Measurements from ENCODE around the gene TRMT11. TPM values are rescaled to one million over a fixed set of nuclear protein-coding genes. Genes with fewer than 3 reads are reported as not detected.
A peak's percentile ranks its signal among the peaks of the same experiment; 100 is the strongest.
"Not testable (repeated sequence)": the region's sequence is repeated elsewhere in the genome, so short reads cannot be mapped to it uniquely, and the experiment has no call there.

The TRMT11 gene
- total and polyA plus RNA-seq, 2 donors from 2014 or later = 10.6 to 25.1 TPM

DNA sequence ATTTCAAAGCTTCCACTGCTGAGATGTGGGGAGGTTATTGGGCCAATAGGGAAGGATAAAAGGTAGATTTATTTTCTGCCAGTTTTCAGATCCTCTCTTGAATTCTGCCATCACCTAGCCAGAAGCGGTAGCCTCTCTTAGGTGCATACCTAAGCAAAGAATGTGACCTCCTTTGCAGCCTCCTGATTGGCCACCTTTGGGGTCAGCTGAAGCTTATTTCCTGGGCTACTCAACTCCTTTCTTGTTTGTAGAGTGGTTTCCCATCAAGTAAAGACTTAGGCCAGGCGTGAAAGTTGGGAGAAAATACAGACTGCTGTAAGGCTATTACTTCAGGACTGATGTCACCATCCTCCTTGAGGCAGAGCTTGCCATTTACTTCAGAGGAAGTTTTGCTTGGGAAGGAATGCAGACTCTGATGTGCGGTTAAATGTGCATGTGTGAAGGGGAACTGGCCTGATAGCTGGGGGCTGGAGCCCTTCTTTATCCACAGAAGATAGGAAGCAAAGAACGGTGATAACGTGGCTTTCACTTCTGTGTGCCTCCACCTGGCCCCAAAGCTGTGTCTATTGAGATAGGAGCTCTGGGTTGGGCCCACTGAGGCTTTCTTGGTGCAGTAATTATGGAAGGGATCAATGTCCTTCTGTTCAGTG is 70.1 kb downstream of the TRMT11 start:
- DNase-seq (no peak), FAIRE-seq (no peak)
- intact Hi-C loops (cut with DNase I) = no loop called here

DNA sequence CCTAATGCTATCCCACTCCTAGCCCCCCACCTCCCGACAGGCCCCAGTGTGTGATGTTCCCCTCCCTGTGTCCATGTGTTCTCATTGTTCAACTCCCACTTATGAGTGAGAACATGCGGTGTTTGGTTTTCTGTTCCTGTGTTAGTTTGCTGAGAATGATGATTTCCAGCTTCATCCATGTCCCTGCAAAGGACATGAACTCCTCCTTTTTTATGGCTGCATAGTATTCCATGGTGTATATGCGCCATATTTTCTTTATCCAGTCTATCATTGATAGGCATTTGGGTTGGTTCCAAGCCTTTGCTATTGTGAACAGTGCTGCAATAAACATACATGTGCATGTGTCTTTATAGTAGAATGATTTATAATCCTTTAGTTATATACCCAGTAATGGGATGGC is 71.7 kb downstream of the TRMT11 start:
- H3K27ac ChIP-seq (ENCODE audit: low read depth in 2 of 2, low read length in 2 of 2); intact Hi-C loops (cut with DNase I); H3K9ac ChIP-seq (ENCODE audit: low read length in 3 of 3); H3K36me3 ChIP-seq (ENCODE audit: control insufficient read depth in 2 of 3, insufficient read depth in 3 of 3, low read length in 3 of 3); FAIRE-seq; H3K9me3 ChIP-seq (ENCODE audit: control insufficient read depth in 2 of 3, insufficient read depth in 1 of 3, low read length in 3 of 3); H3K27me3 ChIP-seq (ENCODE audit: control insufficient read depth, insufficient read depth, low read length); H3K4me3 ChIP-seq (ENCODE audit: low read length in 3 of 3); DNase-seq; H3K4me1 ChIP-seq (ENCODE audit: control insufficient read depth in 2 of 3, insufficient read depth in 2 of 3, low read depth in 1 of 3, low read length in 3 of 3): not testable (repeated sequence)

More for the DNA sequence above, 70.1 kb downstream of the TRMT11 start:
- Histone ChIP-seq H3K4me3 (ENCODE audit: low read length in 3 of 3) (no peak overlapping the region), H3K36me3 (ENCODE audit: control insufficient read depth in 2 of 3, insufficient read depth in 3 of 3, low read length in 3 of 3) (peaks cover 0 to 5% (median 3%) of the 10 kb centered on the region in 3 donors), H3K9ac (ENCODE audit: low read length in 3 of 3) (no peak overlapping the region), H3K27ac (ENCODE audit: low read depth in 2 of 2, low read length in 2 of 2) (no peak overlapping the region), H3K27me3 (ENCODE audit: control insufficient read depth, insufficient read depth, low read length) (no peaks in the 10 kb centered on the region), H3K9me3 (ENCODE audit: control insufficient read depth in 2 of 3, insufficient read depth in 1 of 3, low read length in 3 of 3) (no peaks in the 10 kb centered on the region), H3K4me1 (ENCODE audit: control insufficient read depth in 2 of 3, insufficient read depth in 2 of 3, low read depth in 1 of 3, low read length in 3 of 3) (no peaks in the 10 kb centered on the region)
- TF ChIP-seq, protein P1, sequence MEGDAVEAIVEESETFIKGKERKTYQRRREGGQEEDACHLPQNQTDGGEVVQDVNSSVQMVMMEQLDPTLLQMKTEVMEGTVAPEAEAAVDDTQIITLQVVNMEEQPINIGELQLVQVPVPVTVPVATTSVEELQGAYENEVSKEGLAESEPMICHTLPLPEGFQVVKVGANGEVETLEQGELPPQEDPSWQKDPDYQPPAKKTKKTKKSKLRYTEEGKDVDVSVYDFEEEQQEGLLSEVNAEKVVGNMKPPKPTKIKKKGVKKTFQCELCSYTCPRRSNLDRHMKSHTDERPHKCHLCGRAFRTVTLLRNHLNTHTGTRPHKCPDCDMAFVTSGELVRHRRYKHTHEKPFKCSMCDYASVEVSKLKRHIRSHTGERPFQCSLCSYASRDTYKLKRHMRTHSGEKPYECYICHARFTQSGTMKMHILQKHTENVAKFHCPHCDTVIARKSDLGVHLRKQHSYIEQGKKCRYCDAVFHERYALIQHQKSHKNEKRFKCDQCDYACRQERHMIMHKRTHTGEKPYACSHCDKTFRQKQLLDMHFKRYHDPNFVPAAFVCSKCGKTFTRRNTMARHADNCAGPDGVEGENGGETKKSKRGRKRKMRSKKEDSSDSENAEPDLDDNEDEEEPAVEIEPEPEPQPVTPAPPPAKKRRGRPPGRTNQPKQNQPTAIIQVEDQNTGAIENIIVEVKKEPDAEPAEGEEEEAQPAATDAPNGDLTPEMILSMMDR (IDR thresholded peaks at IDR 0.05; ENCODE audit: borderline replicate concordance, extremely low read depth, insufficient read depth) = no peak

DNA sequence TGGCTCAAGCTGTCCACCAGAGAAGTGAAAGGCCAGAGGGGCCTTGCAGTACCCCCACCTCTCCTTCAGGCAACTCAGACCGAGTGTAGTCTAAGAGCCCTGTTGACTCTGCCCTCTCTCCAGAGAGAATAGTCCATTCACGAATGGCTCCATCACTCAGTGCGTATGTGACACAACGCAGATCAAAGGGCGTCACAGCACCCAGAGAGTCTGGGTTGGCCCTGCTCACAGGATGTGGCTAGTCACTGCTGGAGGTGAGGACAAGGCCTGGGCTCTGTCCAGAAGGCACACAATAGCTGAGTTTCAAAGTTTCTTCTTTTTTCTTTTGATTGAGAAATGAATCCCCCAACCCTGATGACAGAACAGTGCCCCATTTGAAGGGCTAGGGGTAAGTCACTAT is 74.1 kb downstream of the TRMT11 start:
- intact Hi-C loops (cut with DNase I) = no loop called here
- DNase-seq = no peak
- no peak for FAIRE-seq
- Histone ChIP-seq H3K9ac (ENCODE audit: low read length in 3 of 3) (no peak overlapping the region), H3K4me3 (ENCODE audit: low read length in 3 of 3) (no peak overlapping the region), H3K36me3 (ENCODE audit: control insufficient read depth in 2 of 3, insufficient read depth in 3 of 3, low read length in 3 of 3) (peaks cover 0 to 3% (median 0%) of the 10 kb centered on the region in 3 donors), H3K4me1 (ENCODE audit: control insufficient read depth in 2 of 3, insufficient read depth in 2 of 3, low read depth in 1 of 3, low read length in 3 of 3) (no peaks in the 10 kb centered on the region), H3K27ac (ENCODE audit: low read depth in 2 of 2, low read length in 2 of 2) (no peak overlapping the region), H3K9me3 (ENCODE audit: control insufficient read depth in 2 of 3, insufficient read depth in 1 of 3, low read length in 3 of 3) (no peaks in the 10 kb centered on the region), H3K27me3 (ENCODE audit: control insufficient read depth, insufficient read depth, low read length) (no peaks in the 10 kb centered on the region)
- TF ChIP-seq, protein P1 (IDR thresholded peaks at IDR 0.05; ENCODE audit: borderline replicate concordance, extremely low read depth, insufficient read depth) = no peak

DNA sequence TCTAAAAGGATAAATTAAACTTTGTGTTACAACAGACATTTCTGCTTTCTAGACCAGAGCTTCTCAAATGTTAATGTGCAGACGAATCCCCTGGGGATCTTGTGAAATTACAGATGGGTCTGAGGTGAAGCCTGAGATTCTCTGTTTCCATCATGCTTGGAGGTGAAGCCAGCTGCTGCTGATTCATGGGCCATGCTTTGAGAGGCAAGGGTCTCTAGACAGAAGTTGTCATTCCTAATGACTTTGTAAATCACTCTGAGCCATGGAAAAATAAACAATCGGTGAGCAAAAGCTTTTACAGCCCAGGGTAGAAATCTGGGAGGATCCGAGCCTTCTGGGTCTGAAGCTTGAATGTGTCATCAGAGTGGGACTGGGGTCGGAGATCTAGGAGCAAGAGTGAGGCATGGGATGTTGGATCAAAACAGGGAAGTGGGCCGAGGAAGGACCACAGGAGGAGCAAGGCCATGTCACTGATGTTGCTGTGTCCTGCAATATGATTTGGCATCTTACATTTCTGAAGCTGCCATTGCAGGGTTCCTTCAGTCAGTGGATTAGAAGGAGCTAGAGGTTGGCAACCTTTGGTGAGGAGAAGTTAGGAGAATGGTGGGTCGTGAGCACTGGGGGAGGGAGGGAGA is 77.3 kb downstream of the TRMT11 start:
- no peak for FAIRE-seq
- no peaks in the 10 kb centered on the region for H3K27me3 ChIP-seq (ENCODE audit: control insufficient read depth, insufficient read depth, low read length)
- no peak overlapping the region for H3K27ac ChIP-seq (ENCODE audit: low read depth in 2 of 2, low read length in 2 of 2)
- H3K9me3 ChIP-seq (ENCODE audit: control insufficient read depth in 2 of 3, insufficient read depth in 1 of 3, low read length in 3 of 3) = no peaks in the 10 kb centered on the region
- no peaks in the 10 kb centered on the region for H3K4me1 ChIP-seq (ENCODE audit: control insufficient read depth in 2 of 3, insufficient read depth in 2 of 3, low read depth in 1 of 3, low read length in 3 of 3)
- H3K4me3 ChIP-seq (ENCODE audit: low read length in 3 of 3) = no peak overlapping the region
- H3K9ac ChIP-seq (ENCODE audit: low read length in 3 of 3) = no peak overlapping the region
- H3K36me3 ChIP-seq (ENCODE audit: control insufficient read depth in 2 of 3, insufficient read depth in 3 of 3, low read length in 3 of 3) = peaks cover 0 to 3% (median 0%) of the 10 kb centered on the region in 3 donors
- TF ChIP-seq, protein P1 (IDR thresholded peaks at IDR 0.05; ENCODE audit: borderline replicate concordance, extremely low read depth, insufficient read depth) = no peak
- DNase-seq = peak in 4 of 5 donors; percentile 56 to 86 (median 68)
- intact Hi-C loops (cut with DNase I) = no loop called here
